Measurements from ENCODE around the gene FOSL1.

FOSL1 gene

DNA sequence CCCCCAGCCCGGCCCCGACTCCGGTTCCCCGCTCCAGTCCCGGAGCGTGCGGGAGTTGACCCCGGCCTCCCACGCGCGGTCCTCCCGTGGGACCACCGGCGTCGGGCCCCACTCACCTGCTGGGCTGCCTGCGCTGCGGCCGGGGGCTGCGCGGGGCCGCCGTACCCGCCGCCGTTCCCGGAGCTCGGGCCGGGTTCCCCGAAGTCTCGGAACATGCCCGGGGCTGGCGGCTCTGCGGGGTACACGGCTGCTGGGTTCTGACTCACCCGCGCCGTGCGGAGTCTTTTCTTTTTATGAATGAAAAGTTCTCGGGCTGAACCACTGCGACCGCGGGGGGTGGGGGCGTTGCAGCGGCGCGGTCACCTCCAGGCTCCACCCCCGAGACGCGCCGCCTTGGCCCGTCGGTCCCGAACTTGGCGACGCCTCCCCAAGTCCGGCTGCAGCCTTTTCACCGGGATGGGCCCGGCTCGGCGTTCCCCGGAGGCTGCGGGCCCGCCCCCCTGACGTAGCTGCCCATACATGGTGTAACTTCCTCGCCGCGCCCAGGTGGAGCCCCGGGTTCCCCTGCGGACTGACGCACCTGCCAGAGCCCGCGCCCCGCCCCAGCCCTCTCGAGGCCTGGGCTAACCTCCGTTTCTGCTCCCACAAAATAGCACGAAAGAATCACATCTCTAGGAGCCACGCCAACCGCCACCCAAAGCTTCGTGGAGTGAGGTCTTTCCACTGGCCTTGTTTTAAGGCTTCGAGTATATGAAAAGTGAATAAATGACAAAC, at the start of gene FOSL1:
TSS of gene FOSL1 (minus strand) at position 264 of the 774 bp plus-strand sequence. CDS start at position 215, 49 bp downstream.
- DNase-seq = peak; percentile 55

GRCh38 chr11:65947603-65948125, 47.5 kb upstream of the FOSL1 start:
- DNase-seq = no peak

- no peak for DNase-seq
These were observed 46.9 kb upstream of the FOSL1 start for GRCh38 chr11:65947133-65947532.

GRCh38 chr11:65946655-65947054, 46.5 kb upstream of the FOSL1 start:
- DNase-seq = no peak

- DNase-seq = no peak
These were observed 45.9 kb upstream of the FOSL1 start for GRCh38 chr11:65945941-65946558.

GRCh38 chr11:65945430-65945911, 45.3 kb upstream of the FOSL1 start, which contains the start of gene TSGA10IP:
Gene TSGA10IP (plus strand): TSS chr11:65945480. CDS start chr11:65945676, 196 bp downstream.
- no peak for DNase-seq

DNA sequence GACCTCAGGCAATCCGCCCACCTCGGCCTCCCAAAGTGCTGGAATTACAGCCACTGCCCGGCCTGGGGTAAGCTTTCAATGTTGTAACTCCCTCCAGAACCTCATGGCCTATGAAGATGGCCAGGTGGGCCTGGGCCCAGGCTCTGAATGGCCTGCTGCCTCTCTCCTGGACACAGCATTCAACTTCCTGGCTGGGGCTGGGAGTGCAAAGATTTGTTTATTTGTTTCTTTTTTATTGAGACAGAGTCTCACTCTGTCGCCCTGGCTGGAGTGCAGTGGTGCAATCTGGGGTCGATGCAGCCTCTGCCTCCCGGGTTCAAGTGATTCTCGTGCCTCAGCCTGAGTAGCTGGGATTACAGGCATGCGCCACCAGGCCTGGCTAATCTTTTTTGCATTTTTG, 44.6 kb upstream of the FOSL1 start:
- DNase-seq = no peak

- DNase-seq = no peak
These were observed 44.0 kb upstream of the FOSL1 start for GRCh38 chr11:65944191-65944590.

- DNase-seq = no peak
These were observed 42.3 kb upstream of the FOSL1 start for GRCh38 chr11:65942531-65942930.

DNA sequence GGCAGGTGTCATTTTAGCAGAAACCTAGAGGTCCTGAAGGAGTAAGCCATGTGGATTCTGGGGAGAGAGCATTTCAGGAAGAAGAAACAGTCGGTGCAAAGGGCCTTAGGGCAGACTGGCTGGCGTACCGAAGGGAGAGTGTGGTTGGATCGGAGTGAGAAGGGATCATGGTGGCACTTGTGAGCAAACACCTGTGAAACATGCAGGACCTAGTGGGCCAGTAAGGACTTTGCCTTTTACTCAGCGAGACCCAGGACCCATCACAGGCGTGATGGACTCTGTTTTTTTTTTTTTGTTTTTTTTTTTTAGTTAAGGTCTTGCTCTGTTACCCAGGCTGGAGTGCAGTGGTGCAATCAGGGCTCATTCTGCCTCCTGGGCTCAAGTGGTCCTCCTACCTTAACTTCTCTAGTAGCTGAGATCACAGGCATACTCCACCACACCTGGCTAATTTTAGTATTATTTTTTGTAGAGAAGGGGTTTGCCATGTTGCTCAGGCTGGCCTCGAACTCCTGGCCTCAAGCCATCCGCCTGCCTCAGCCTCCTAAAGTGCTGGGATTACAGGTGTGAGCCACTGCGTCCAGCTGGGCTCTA, 41.6 kb upstream of the FOSL1 start:
- no peak for DNase-seq

GRCh38 chr11:65937766-65938165, 37.6 kb upstream of the FOSL1 start:
- no peak for DNase-seq

DNA sequence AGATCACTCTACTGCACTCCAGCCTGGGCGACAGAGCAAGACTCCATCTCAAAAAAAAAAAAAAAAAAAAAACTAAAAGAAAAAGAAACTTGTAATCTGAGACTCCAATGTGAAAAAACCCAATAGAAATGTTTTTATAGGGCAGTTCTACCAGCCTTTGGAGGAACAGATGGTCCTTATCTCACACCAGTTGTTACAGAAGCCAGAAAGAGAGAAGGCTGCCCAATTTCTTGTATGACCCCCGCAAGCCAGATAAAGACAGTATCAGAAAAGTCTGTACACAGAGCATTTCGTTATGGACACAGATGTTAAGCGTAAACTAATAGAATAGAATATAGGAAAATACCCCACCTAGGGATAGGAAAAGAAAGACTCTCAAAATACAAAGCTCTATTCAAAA, 33.8 kb upstream of the FOSL1 start:
- no peak for DNase-seq

- DNase-seq = no peak
These were observed 32.4 kb upstream of the FOSL1 start for GRCh38 chr11:65932558-65932919.

GRCh38 chr11:65931773-65932557, 31.8 kb upstream of the FOSL1 start:
- no peak for DNase-seq

DNA sequence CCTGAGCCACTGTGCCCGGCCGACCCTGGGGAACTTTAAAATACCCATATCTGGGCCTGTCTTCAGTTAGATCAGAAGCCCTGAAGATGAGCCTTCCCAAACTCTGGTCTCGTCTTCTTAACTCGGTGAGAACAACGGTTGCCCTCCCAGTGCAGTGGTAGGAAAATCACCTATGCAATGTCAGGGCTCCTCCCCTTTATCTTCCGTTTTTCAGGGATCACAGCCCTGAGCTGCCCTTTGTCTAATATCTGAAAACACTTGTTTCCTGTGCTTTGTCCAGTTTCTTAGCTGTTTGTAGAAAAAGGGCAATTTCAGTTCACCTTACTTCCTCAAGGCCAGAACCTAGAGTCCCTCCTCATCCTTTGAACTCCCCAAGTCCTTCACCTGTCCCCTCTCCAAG, 28.5 kb upstream of the FOSL1 start:
- no peak for DNase-seq

DNA sequence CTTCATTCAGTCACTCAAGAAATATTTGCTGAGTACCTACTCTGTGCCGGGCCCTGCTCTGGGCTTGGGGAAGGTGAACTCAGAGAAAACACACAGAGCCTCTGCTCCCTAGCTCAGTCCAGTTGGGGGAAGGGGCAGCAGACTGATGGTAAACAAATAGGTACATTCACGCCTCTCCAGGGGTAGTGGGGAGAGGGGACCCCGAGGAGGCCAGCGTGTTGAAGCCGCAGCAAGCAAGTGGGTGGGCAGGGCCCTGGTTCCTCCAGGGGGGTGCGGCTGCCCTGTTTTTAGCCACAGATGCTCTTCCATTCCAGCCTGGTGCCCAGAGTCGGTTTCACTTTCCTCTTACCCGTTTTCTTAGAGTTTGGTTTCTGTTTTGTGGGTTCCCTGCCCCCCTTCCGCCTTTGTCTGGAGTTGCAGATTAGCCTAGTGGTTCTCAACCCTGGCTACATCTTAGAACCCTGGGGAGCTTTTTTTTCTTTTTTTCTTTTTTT, 27.8 kb upstream of the FOSL1 start:
- DNase-seq = no peak

GRCh38 chr11:65925397-65925796, 25.2 kb upstream of the FOSL1 start:
- DNase-seq = no peak

GRCh38 chr11:65922565-65922964, 22.4 kb upstream of the FOSL1 start:
- no peak for DNase-seq

DNA sequence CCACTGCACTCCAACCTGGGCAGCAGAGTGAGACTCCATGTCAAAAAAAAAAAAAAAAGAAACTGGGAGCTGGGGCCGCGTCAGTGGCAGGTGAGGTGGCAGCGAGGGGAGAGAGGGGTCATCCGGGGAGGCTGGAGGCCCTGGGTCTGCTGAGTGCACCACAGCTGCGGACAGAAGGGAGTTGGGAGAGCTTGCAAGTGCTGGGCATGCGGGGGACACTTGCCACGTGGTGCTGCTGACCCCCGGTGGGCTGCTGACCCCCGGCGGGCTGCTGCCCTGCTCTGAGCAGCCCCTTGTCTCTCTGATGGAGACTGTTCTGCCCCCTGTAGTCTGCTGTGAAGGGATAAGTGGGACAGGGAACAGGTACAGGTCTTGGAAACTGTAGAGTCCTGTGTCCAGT, 21.7 kb upstream of the FOSL1 start:
- no peak for DNase-seq

DNA sequence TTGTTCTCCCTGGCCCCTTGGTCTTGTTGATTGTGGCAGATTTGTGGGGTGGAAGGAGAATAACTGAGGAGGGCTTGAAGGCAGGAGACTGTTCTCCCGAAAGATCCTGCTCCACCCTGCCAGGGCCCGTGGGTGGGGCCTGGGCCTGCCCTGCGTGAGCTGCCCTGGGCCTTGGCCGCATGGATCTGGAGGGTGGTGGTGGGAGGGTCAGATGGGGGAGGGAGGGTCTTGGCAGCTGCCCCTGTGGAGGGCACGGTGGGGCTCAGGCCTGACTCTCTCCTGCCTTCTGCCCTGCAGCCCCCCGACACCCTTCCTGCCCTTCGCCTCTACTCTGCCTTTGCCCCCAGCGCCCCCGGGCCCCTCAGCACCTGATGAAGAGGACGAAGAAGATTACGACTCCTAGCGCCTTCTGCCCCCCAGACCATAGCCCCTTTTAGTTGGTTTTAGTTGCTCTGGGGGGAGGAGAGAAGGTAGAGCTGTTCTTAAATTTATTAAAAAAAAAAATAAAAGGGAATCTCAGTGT, 20.9 kb upstream of the FOSL1 start:
- no peak for DNase-seq

GRCh38 chr11:65920372-65920802, 20.2 kb upstream of the FOSL1 start:
- DNase-seq = no peak

DNA sequence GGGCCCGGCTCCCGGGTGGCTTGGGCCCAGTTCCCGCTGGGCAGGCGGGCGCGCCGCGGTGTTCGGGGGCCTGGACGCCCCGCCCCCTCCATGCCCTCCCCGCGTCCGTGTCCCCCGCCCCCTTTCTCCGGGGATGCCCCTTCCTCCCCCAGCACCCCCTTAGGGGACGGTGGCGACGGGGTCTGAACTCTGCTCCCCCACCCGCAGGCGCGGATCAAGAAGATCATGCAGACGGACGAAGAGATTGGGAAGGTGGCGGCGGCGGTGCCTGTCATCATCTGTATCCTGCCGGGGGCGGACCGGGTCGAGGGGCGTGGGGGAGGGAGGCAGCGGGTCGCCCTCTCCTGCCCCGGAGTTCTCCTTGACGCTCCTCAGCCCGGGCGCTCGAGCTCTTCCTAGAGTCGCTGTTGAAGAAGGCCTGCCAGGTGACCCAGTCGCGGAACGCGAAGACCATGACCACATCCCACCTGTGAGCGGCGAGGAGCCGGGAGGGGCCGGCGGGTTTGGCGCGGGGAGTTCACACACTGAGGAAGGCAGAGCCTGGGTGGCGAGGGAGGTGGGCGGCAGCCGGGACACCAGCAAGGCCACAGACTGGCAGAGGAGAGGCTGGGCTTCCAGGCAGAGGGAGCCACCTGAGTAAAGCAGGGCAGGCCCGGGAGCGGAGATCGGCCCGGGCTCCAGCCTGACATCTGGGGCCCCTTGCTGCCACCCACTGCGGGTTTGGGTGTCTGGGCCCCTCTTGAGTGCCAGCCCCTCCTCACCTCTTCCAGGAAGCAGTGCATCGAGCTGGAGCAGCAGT, 19.6 kb upstream of the FOSL1 start:
- no peak for DNase-seq

All from NCI-H2107 (cell line).